ENCODE data around the gene AFF3. TPM values are rescaled to one million over a fixed set of nuclear protein-coding genes. Genes with fewer than 3 reads are reported as not detected.

AFF3 gene
- total and polyA plus RNA-seq, 2 donors (not counting 3 experiments of a cell fraction or from before 2014, with no cell fraction given), result 0.06 to 0.07 TPM

- H3K4me3 ChIP-seq (replicated peaks in 1 of 3; ENCODE audit: insufficient read depth in 1 of 3, low read depth in 1 of 3, low read length in 3 of 3), result no peak overlapping the region
- TF ChIP-seq EZH2 (IDR thresholded peaks at IDR 0.05; ENCODE audit: borderline replicate concordance, low read depth, low read length, severe bottlenecking), result no peak
- TF ChIP-seq GATA2 (IDR thresholded peaks at IDR 0.05; ENCODE audit: insufficient read depth, insufficient read length, low read depth, low read length), result no peak
- no peak for TF ChIP-seq POLR2AphosphoS5 (IDR thresholded peaks at IDR 0.05; ENCODE audit: insufficient read depth, low read depth, low read length)
- TF ChIP-seq CTCF (IDR thresholded peaks at IDR 0.05; ENCODE audit: extremely low read depth in 1 of 2, insufficient read depth in 1 of 2, low read depth in 1 of 2, low read length in 2 of 2), result no peak
- TF ChIP-seq POLR2A (IDR thresholded peaks at IDR 0.05; ENCODE audit: low read depth, low read length), result no peak
- TF ChIP-seq JUN (IDR thresholded peaks at IDR 0.05; ENCODE audit: borderline replicate concordance, insufficient read depth, insufficient read length, low read depth), result no peak
- no peak for TF ChIP-seq MAX (IDR thresholded peaks at IDR 0.05; ENCODE audit: insufficient read depth, insufficient read length)
- no peak for TF ChIP-seq MYC (IDR thresholded peaks at IDR 0.05; ENCODE audit: low read depth, low read length)
- TF ChIP-seq FOS (IDR thresholded peaks at IDR 0.05; ENCODE audit: borderline replicate concordance, insufficient read depth, low read length), result no peak
- H3K9ac ChIP-seq (replicated peaks; ENCODE audit: extremely low read depth, insufficient read depth, low read length), result no peak overlapping the region
- H3K79me2 ChIP-seq (ENCODE audit: control insufficient read depth, insufficient read depth, low read length), result no peaks in the 10 kb centered on the region
- H3K27ac ChIP-seq (ENCODE audit: insufficient read depth, low read depth, low read length), result no peak overlapping the region
- DNase-seq (ENCODE audit: low read depth, low spot score) (no peak), FAIRE-seq (no peak)
- no peak overlapping the region for H3K4me2 ChIP-seq (ENCODE audit: insufficient read depth, low read length)
- H3K36me3 ChIP-seq (ENCODE audit: control insufficient read depth in 2 of 2, extremely low read depth in 1 of 2, insufficient read depth in 2 of 2, low read length in 2 of 2), result no peaks in the 10 kb centered on the region
- dilution Hi-C loops (cut with MboI; ENCODE audit: extremely low pct_ligation_motif_present, low sequenced_read_pairs), result no loop called here
- CTCF ChIA-PET, result no interaction called here
- H3K9me1 ChIP-seq (replicated peaks; ENCODE audit: control insufficient read depth, extremely low read depth, insufficient read depth, low read length), result no peaks in the 10 kb centered on the region
- POLR2A ChIA-PET, result no interaction called here
- H3K27me3 ChIP-seq (ENCODE audit: control insufficient read depth in 2 of 2, insufficient read depth in 2 of 2, low read length in 2 of 2), result no peaks in the 10 kb centered on the region
- H3K4me1 ChIP-seq (ENCODE audit: control insufficient read depth, extremely low read depth, insufficient read depth, low read length), result no peaks in the 10 kb centered on the region
- intact Hi-C loops (cut with micrococcal nuclease), result no loop called here
- H2AFZ ChIP-seq (ENCODE audit: low read depth, low read length), result no peak overlapping the region
- BruUV-seq (replicated peaks), result no TSS peak
- no peaks in the 10 kb centered on the region for H4K20me1 ChIP-seq (replicated peaks; ENCODE audit: control insufficient read depth, extremely low read depth, insufficient read depth, low read length)
- H3K9me3 ChIP-seq (replicated peaks; ENCODE audit: control insufficient read depth, insufficient read depth, low read length), result no peaks in the 10 kb centered on the region
These were observed 431.7 kb downstream of the AFF3 start for GRCh38 chr2:99710721-99711120.
